Chondrocyte (in vitro differentiated cells): Measurements from ENCODE around the gene AGTRAP. TPM values are rescaled to one million over a fixed set of nuclear protein-coding genes. Genes with fewer than 3 reads are reported as not detected.

Source experiments
- DNase-seq: peaks from one replicate; pipeline ENCODE4 v3.0.0; 2021; ENCODE audit warnings: mixed read lengths, low spot score
- H3K27ac Mint-ChIP-seq: one replicate; pipeline ENCODE4 v1.8.0; 2021; ENCODE audit warnings: mild to moderate bottlenecking, moderate library complexity, mixed read lengths; ENCODE audit not compliant: unreplicated experiment
- H3K27me3 Mint-ChIP-seq: 2 replicates; pipeline ENCODE4 v1.8.0; 2021; ENCODE audit warnings: low read depth, mixed read lengths
- H3K36me3 Mint-ChIP-seq: 2 replicates; pipeline ENCODE4 v1.8.0; 2021; ENCODE audit warnings: low read depth, mixed read lengths
- H3K4me1 Mint-ChIP-seq: 2 replicates; pipeline ENCODE4 v1.8.0; 2021; ENCODE audit warnings: low read depth, mild to moderate bottlenecking, mixed read lengths
- H3K4me3 Mint-ChIP-seq: one replicate; pipeline ENCODE4 v1.8.0; 2021; ENCODE audit warnings: mild to moderate bottlenecking, moderate library complexity, mixed read lengths; ENCODE audit not compliant: unreplicated experiment
- H3K9me3 Mint-ChIP-seq: 2 replicates; pipeline ENCODE4 v1.8.0; 2021; ENCODE audit warnings: low read depth, mixed read lengths
- CTCF ChIP-seq: fragments of 200-600 bp; sonication (generic); IDR thresholded peaks from 2 replicates; pipeline ENCODE4 v1.5.0; 2021; ENCODE audit warnings: antibody characterized with exemption, mild to moderate bottlenecking, moderate library complexity
- total RNA-seq: library from RNA; stranded (reverse); gene quantifications from 3 replicates; pipeline ENCODE4 v1.2.1, GENCODE V29; 2021

The AGTRAP gene
- total RNA-seq, 1 donor from 2014 or later: 19.8 TPM

GRCh38 chr1:11691928-11692711 is 43.8 kb upstream of the AGTRAP start:
- Mint-ChIP-seq H3K4me3 (peak overlapping the region; percentile 61), H3K4me1 (peaks cover 20% of the 10 kb centered on the region), H3K27me3 (peaks cover 39% of the 10 kb centered on the region), H3K9me3 (no peaks in the 10 kb centered on the region), H3K27ac (no peak overlapping the region), H3K36me3 (no peaks in the 10 kb centered on the region)
- TF ChIP-seq CTCF: no peak
- DNase-seq: no peak

GRCh38 chr1:11693024-11693590 is 42.8 kb upstream of the AGTRAP start:
- no peak for TF ChIP-seq CTCF
- H3K4me3 Mint-ChIP-seq: peak overlapping the region; percentile 23
- H3K27ac Mint-ChIP-seq: no peak overlapping the region
- peaks cover 20% of the 10 kb centered on the region for H3K4me1 Mint-ChIP-seq
- H3K27me3 Mint-ChIP-seq: peaks cover 40% of the 10 kb centered on the region
- no peak for DNase-seq
- H3K36me3 Mint-ChIP-seq: no peaks in the 10 kb centered on the region
- no peaks in the 10 kb centered on the region for H3K9me3 Mint-ChIP-seq

- no peaks in the 10 kb centered on the region for H3K9me3 Mint-ChIP-seq
- H3K4me1 Mint-ChIP-seq: peaks cover 20% of the 10 kb centered on the region
- no peak overlapping the region for H3K27ac Mint-ChIP-seq
- DNase-seq: no peak
- H3K4me3 Mint-ChIP-seq: no peak overlapping the region
- H3K36me3 Mint-ChIP-seq: no peaks in the 10 kb centered on the region
- peaks cover 43% of the 10 kb centered on the region for H3K27me3 Mint-ChIP-seq
- no peak for TF ChIP-seq CTCF
These were observed 42.0 kb upstream of the AGTRAP start for GRCh38 chr1:11693917-11694316.

GRCh38 chr1:11695861-11696260 is 40.1 kb upstream of the AGTRAP start:
- no peaks in the 10 kb centered on the region for H3K9me3 Mint-ChIP-seq
- H3K36me3 Mint-ChIP-seq: no peaks in the 10 kb centered on the region
- no peak overlapping the region for H3K27ac Mint-ChIP-seq
- peaks cover 35% of the 10 kb centered on the region for H3K27me3 Mint-ChIP-seq
- no peak for TF ChIP-seq CTCF
- H3K4me1 Mint-ChIP-seq: peaks cover 16% of the 10 kb centered on the region
- DNase-seq: peak; percentile 68
- no peak overlapping the region for H3K4me3 Mint-ChIP-seq

- no peak overlapping the region for H3K4me3 Mint-ChIP-seq
- no peaks in the 10 kb centered on the region for H3K36me3 Mint-ChIP-seq
- no peak for TF ChIP-seq CTCF
- H3K4me1 Mint-ChIP-seq: peaks cover 13% of the 10 kb centered on the region
- no peaks in the 10 kb centered on the region for H3K9me3 Mint-ChIP-seq
- no peak overlapping the region for H3K27ac Mint-ChIP-seq
- peak; percentile 49 for DNase-seq
- peaks cover 38% of the 10 kb centered on the region for H3K27me3 Mint-ChIP-seq
These were observed 38.6 kb upstream of the AGTRAP start for GRCh38 chr1:11697188-11697892.
